ENCODE results near the gene TMEM178B. TPM values are rescaled to one million over a fixed set of nuclear protein-coding genes. Genes with fewer than 3 reads are reported as not detected.
"Not testable (repeated sequence)": the region's sequence is repeated elsewhere in the genome, so short reads cannot be mapped to it uniquely, and the experiment has no call there.

Gene TMEM178B
- total and polyA plus RNA-seq, 3 experiments from 2014 or later = 0.02 to 1.1 (median 0.97) TPM

GRCh38 chr7:141076377-141076776 is 2.5 kb downstream of the TMEM178B start:
- Mint-ChIP-seq H3K9me3 (no peaks in the 10 kb centered on the region), H3K36me3 (no peaks in the 10 kb centered on the region), H3K27me3 (peaks cover 19 to 20% of the 10 kb centered on the region in 2 donors), H3K4me3 (no peak overlapping the region), H3K27ac (no peak overlapping the region), H3K4me1 (peaks cover 14 to 25% (median 16%) of the 10 kb centered on the region in 3 donors)
- POLR2A ChIA-PET = no interaction called here
- Histone ChIP-seq H3K27me3 (ENCODE audit: insufficient read depth, low read length, poor library complexity, severe bottlenecking) (peaks cover 31% of the 10 kb centered on the region), H3K27ac (ENCODE audit: low read depth, low read length) (no peak overlapping the region), H3K4me3 (ENCODE audit: low read length) (no peak overlapping the region), H3K9me3 (ENCODE audit: low read length) (no peaks in the 10 kb centered on the region), H3K4me1 (ENCODE audit: insufficient read depth, low read length) (peaks cover 11% of the 10 kb centered on the region), H3K36me3 (ENCODE audit: insufficient read depth, low read length) (no peaks in the 10 kb centered on the region)
- no peak for DNase-seq
- CTCF ChIA-PET = no interaction called here

GRCh38 chr7:141079219-141079618 is 5.4 kb downstream of the TMEM178B start:
- Mint-ChIP-seq H3K27me3 (peaks cover 12 to 18% of the 10 kb centered on the region in 2 donors), H3K27ac (no peak overlapping the region), H3K36me3 (no peaks in the 10 kb centered on the region), H3K4me3 (no peak overlapping the region), H3K9me3 (no peaks in the 10 kb centered on the region), H3K4me1 (peaks cover 2 to 10% (median 5%) of the 10 kb centered on the region in 3 donors)
- no peaks in the 10 kb centered on the region for H3K36me3 ChIP-seq (ENCODE audit: insufficient read depth, low read length)
- no peak for DNase-seq
- no peaks in the 10 kb centered on the region for H3K9me3 ChIP-seq (ENCODE audit: low read length)
- no peaks in the 10 kb centered on the region for H3K4me1 ChIP-seq (ENCODE audit: insufficient read depth, low read length)
- no peak overlapping the region for H3K27ac ChIP-seq (ENCODE audit: low read depth, low read length)
- ChIA-PET POLR2A (no interaction called here), CTCF (no interaction called here)
- H3K27me3 ChIP-seq (ENCODE audit: insufficient read depth, low read length, poor library complexity, severe bottlenecking) = peaks cover 20% of the 10 kb centered on the region
- no peak overlapping the region for H3K4me3 ChIP-seq (ENCODE audit: low read length)

DNA sequence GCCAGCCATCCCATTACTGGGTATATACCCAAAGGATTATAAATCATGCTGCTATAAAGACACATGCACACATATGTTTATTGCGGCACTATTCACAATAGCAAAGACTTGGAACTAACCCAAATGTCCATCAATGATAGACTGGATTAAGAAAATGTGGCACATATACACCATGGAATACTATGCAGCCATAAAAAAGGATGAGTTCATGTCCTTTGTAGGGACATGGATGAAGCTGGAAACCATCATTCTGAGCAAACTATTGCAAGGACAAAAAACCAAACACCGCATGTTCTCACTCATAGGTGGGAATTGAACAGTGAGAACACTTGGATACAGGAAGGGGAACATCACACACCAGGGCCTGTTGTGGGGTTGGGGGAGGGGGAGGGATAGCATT is 15.6 kb downstream of the TMEM178B start:
- POLR2A ChIA-PET; H3K9me3 Mint-ChIP-seq; H3K27ac ChIP-seq (ENCODE audit: low read depth, low read length); H3K9me3 ChIP-seq (ENCODE audit: low read length); H3K4me1 ChIP-seq (ENCODE audit: insufficient read depth, low read length); CTCF ChIA-PET; H3K4me3 Mint-ChIP-seq; H3K36me3 ChIP-seq (ENCODE audit: insufficient read depth, low read length); H3K4me3 ChIP-seq (ENCODE audit: low read length); DNase-seq; H3K4me1 Mint-ChIP-seq; H3K36me3 Mint-ChIP-seq; H3K27ac Mint-ChIP-seq: not testable (repeated sequence)
- H3K27me3 ChIP-seq (ENCODE audit: insufficient read depth, low read length, poor library complexity, severe bottlenecking) = peaks cover 10% of the 10 kb centered on the region
- peaks cover 15 to 35% of the 10 kb centered on the region in 2 donors for H3K27me3 Mint-ChIP-seq

- POLR2A ChIA-PET = no interaction called here
- no peaks in the 10 kb centered on the region for H3K4me1 Mint-ChIP-seq
- H3K27ac ChIP-seq (ENCODE audit: low read depth, low read length) = no peak overlapping the region
- peaks cover 5 to 20% of the 10 kb centered on the region in 2 donors for H3K27me3 Mint-ChIP-seq
- H3K36me3 Mint-ChIP-seq = no peaks in the 10 kb centered on the region
- H3K27me3 ChIP-seq (ENCODE audit: insufficient read depth, low read length, poor library complexity, severe bottlenecking) = peaks cover 6% of the 10 kb centered on the region
- no peak overlapping the region for H3K4me3 ChIP-seq (ENCODE audit: low read length)
- CTCF ChIA-PET = no interaction called here
- H3K4me1 ChIP-seq (ENCODE audit: insufficient read depth, low read length) = no peaks in the 10 kb centered on the region
- H3K27ac Mint-ChIP-seq = no peak overlapping the region
- H3K9me3 ChIP-seq (ENCODE audit: low read length) = no peaks in the 10 kb centered on the region
- H3K9me3 Mint-ChIP-seq = no peaks in the 10 kb centered on the region
- no peaks in the 10 kb centered on the region for H3K36me3 ChIP-seq (ENCODE audit: insufficient read depth, low read length)
- no peak overlapping the region for H3K4me3 Mint-ChIP-seq
- DNase-seq = no peak
Measured at GRCh38 chr7:141094336-141095070, 20.6 kb downstream of the TMEM178B start.

DNA sequence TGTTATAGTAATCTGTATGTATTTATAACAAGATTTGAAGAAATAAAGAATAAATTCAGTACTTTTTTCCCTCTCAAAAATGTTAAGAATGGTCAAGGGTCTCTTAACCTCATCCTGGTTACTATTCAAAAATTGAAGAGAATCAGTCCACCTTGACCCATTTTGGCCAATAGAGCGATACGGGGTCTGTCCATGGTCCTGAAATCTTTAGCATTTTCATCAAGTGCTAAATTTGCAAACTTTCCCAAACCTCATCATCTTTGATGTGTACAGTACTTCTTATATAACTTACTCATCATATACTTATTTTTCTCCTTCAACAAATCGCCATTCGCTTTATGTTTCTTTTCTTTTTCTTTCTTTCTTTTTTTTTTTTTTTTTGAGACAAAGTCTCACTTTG is 23.6 kb downstream of the TMEM178B start:
- no peaks in the 10 kb centered on the region for H3K9me3 Mint-ChIP-seq
- DNase-seq = no peak

GRCh38 chr7:141102436-141102835 is 28.6 kb downstream of the TMEM178B start:
- H3K4me1 Mint-ChIP-seq = no peaks in the 10 kb centered on the region
- Histone ChIP-seq H3K4me3 (ENCODE audit: low read length) (no peak overlapping the region), H3K9me3 (ENCODE audit: low read length) (no peaks in the 10 kb centered on the region), H3K36me3 (ENCODE audit: insufficient read depth, low read length) (no peaks in the 10 kb centered on the region), H3K27me3 (ENCODE audit: insufficient read depth, low read length, poor library complexity, severe bottlenecking) (no peaks in the 10 kb centered on the region), H3K27ac (ENCODE audit: low read depth, low read length) (no peak overlapping the region), H3K4me1 (ENCODE audit: insufficient read depth, low read length) (no peaks in the 10 kb centered on the region)
- no peaks in the 10 kb centered on the region for H3K9me3 Mint-ChIP-seq
- H3K4me3 Mint-ChIP-seq = no peak overlapping the region
- ChIA-PET CTCF (no interaction called here), POLR2A (no interaction called here)
- peaks cover 3 to 26% of the 10 kb centered on the region in 2 donors for H3K27me3 Mint-ChIP-seq
- no peak for DNase-seq
- H3K27ac Mint-ChIP-seq = no peak overlapping the region
- no peaks in the 10 kb centered on the region for H3K36me3 Mint-ChIP-seq

More for the DNA sequence above, 23.6 kb downstream of the TMEM178B start:
- Mint-ChIP-seq H3K27ac (no peak overlapping the region), H3K4me3 (no peak overlapping the region), H3K36me3 (no peaks in the 10 kb centered on the region), H3K27me3 (peaks cover 0 to 10% of the 10 kb centered on the region in 2 donors), H3K4me1 (no peaks in the 10 kb centered on the region)
- CTCF ChIA-PET = no interaction called here
- Histone ChIP-seq H3K9me3 (ENCODE audit: low read length) (no peaks in the 10 kb centered on the region), H3K36me3 (ENCODE audit: insufficient read depth, low read length) (no peaks in the 10 kb centered on the region), H3K27me3 (ENCODE audit: insufficient read depth, low read length, poor library complexity, severe bottlenecking) (peaks cover 6% of the 10 kb centered on the region), H3K27ac (ENCODE audit: low read depth, low read length) (no peak overlapping the region), H3K4me3 (ENCODE audit: low read length) (no peak overlapping the region), H3K4me1 (ENCODE audit: insufficient read depth, low read length) (no peaks in the 10 kb centered on the region)
- POLR2A ChIA-PET = no interaction called here

DNA sequence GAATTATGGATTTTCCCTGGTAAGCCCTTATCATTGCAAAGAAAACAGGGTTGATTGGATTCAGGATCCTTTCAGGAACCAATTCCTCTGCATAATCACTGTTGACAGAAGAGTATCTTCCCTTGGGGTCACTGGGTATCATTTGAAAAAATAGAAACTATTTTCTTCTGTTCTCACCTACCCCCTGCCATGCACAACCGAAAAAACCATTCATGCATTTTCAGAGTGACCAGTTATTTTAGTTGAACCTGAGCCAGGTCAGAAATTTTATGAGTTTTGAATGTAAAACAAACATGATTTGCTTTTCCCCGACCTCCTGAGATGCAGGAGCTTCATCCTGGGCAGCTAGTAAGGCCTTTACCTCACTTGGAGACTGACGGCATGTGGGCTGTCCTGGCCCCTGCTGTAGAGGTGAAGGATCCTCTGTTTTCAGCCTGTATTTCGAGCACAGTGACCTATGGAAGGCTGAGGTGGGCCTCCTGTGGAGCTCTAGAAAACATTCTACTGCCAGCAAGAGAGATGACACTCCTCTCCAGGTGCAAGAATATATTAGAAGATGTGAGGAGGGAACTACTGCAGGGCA is 30.1 kb downstream of the TMEM178B start:
- no peaks in the 10 kb centered on the region for H3K27me3 ChIP-seq (ENCODE audit: insufficient read depth, low read length, poor library complexity, severe bottlenecking)
- H3K36me3 ChIP-seq (ENCODE audit: insufficient read depth, low read length) = no peaks in the 10 kb centered on the region
- Mint-ChIP-seq H3K4me1 (no peaks in the 10 kb centered on the region), H3K4me3 (no peak overlapping the region), H3K27ac (no peak overlapping the region), H3K9me3 (no peaks in the 10 kb centered on the region), H3K27me3 (peaks cover 3 to 26% of the 10 kb centered on the region in 2 donors), H3K36me3 (no peaks in the 10 kb centered on the region)
- H3K4me1 ChIP-seq (ENCODE audit: insufficient read depth, low read length) = no peaks in the 10 kb centered on the region
- no peak for DNase-seq
- ChIA-PET POLR2A (no interaction called here), CTCF (no interaction called here)
- no peaks in the 10 kb centered on the region for H3K9me3 ChIP-seq (ENCODE audit: low read length)
- H3K27ac ChIP-seq (ENCODE audit: low read depth, low read length) = no peak overlapping the region
- no peak overlapping the region for H3K4me3 ChIP-seq (ENCODE audit: low read length)

DNA sequence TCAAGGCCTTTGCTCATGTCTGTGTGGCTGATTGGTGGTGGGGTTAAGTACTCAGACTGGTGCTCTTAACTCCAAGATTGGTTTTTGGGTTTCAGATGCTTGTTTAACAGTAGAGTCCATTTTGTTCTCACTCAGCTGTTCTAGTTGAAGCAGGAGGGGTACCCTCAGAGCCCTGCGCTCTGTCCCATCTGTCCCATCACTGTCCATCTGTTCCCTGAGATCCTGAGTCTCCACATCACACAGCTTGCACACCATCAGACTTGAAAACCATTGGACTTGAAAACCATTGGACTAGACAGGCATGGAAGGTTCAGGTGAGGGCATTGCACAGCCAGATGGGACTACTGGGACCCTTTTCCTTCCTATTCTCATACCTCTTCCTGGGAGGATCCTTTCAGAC is 39.3 kb downstream of the TMEM178B start:
- H3K27me3 ChIP-seq (ENCODE audit: insufficient read depth, low read length, poor library complexity, severe bottlenecking) = no peaks in the 10 kb centered on the region
- no peak overlapping the region for H3K4me3 ChIP-seq (ENCODE audit: low read length)
- no peak overlapping the region for H3K27ac ChIP-seq (ENCODE audit: low read depth, low read length)
- CTCF ChIA-PET = no interaction called here
- POLR2A ChIA-PET = no interaction called here
- Mint-ChIP-seq H3K4me3 (no peak overlapping the region), H3K27me3 (peaks cover 7 to 14% of the 10 kb centered on the region in 2 donors), H3K4me1 (no peaks in the 10 kb centered on the region), H3K27ac (no peak overlapping the region), H3K9me3 (peaks cover 0 to 7% (median 1%) of the 10 kb centered on the region in 5 donors), H3K36me3 (no peaks in the 10 kb centered on the region)
- H3K4me1 ChIP-seq (ENCODE audit: insufficient read depth, low read length) = no peaks in the 10 kb centered on the region
- no peak for DNase-seq
- no peaks in the 10 kb centered on the region for H3K36me3 ChIP-seq (ENCODE audit: insufficient read depth, low read length)
- no peaks in the 10 kb centered on the region for H3K9me3 ChIP-seq (ENCODE audit: low read length)
